ENCODE data around the gene ASCL2.
"Not testable (repeated sequence)": the region's sequence is repeated elsewhere in the genome, so short reads cannot be mapped to it uniquely, and the experiment has no call there.

Gene ASCL2

DNA sequence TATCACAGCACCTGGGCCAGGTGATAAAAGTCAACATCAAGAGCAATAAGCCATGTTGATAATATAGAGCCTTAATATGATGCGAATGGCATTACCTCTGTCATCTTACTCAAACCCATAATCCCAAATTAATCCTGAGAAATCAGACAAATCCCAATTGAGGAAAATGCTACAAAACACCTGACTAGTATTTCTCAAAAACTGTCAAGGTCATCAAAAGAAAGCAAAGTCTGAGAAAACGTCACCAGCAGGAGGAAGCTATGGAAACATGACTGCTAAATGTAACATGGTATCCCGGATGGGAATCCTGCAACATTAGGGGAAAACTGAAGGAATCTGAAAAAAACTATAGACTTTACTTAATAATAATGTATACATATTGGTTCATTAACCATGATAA, 29.6 kb downstream of the ASCL2 start:
- no peak for FAIRE-seq
- TF ChIP-seq, protein P1, sequence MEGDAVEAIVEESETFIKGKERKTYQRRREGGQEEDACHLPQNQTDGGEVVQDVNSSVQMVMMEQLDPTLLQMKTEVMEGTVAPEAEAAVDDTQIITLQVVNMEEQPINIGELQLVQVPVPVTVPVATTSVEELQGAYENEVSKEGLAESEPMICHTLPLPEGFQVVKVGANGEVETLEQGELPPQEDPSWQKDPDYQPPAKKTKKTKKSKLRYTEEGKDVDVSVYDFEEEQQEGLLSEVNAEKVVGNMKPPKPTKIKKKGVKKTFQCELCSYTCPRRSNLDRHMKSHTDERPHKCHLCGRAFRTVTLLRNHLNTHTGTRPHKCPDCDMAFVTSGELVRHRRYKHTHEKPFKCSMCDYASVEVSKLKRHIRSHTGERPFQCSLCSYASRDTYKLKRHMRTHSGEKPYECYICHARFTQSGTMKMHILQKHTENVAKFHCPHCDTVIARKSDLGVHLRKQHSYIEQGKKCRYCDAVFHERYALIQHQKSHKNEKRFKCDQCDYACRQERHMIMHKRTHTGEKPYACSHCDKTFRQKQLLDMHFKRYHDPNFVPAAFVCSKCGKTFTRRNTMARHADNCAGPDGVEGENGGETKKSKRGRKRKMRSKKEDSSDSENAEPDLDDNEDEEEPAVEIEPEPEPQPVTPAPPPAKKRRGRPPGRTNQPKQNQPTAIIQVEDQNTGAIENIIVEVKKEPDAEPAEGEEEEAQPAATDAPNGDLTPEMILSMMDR (IDR thresholded peaks at IDR 0.05; ENCODE audit: insufficient read depth, missing control alignments) = no peak

DNA sequence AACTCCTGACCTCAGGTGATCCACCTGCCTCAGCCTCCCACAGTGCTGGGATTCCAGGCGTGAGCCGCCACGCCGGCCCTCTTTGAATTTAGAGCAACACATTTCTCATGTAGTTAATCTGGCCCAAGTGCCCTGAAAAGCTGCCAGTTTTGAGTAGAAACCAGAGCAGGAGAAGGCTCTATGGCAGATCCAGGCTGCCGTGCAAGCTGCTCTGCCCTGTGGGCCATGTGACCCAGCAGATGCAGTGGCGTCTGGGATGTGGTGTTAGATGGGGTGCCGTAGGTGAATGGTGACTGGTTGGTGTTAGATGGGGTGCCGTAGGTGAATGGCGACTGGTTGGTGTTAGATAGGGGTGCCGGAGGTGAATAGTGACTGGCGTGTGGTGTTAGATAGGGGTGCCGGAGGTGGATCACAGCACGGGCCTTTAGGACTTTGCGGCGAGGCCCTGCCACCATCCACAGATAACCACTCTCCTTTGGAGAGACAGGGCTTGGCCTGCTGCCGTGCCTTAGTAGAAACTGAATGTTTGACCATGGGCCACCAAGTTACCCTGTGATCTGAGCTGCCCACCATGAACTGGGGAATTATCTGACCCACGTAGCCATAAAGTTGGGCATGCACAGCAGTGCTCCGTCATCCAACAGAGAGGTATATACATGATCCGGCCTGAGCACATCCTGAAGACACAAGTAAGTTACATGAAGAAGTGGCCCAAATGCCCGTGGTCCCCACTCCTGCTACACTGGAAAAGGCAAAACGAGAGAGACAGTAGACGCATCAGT, 32.7 kb downstream of the ASCL2 start:
- TF ChIP-seq, protein P1 (IDR thresholded peaks at IDR 0.05; ENCODE audit: insufficient read depth, missing control alignments) = no peak
- DNase-seq (ENCODE audit: insufficient read length, low spot score) (no peak), FAIRE-seq (no peak)

More for the DNA sequence above, 29.6 kb downstream of the ASCL2 start:
- no peak for DNase-seq (ENCODE audit: insufficient read length, low spot score)

DNA sequence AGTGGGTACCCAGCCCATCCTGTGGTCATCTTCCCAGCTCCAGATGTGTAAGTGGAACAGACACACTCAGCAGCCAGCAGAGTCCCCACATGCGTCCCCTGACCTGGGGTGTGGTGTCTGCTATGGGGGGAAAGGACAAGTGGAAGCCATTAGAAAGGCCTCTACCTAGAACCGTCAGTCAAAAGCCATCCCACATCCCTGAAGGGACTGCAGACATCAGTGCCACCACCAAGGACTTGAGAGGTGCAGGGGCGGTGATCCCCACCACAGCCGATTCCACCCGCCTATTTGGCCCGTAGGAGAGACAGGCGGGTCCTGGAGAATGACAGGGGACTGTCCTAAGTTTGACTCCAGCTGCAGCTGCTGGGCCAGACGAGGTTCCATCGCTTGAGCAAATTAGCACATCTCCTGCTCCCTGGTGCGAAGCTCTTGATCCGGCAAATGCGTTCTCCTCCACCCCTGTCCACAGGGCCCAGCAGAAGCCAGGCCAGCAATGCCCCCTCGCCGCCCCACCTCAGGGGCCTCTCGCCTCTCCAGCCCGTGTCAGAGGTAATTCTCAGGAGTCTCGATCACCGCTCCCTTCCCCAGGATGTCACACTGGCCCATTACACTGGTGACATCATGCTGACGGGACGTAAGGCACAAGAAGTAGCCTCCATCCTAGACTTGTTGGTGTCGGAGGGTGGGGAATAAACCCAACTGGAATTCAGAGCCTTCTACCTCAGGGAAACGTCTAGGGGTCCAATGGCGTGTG, 33.8 kb downstream of the ASCL2 start:
- FAIRE-seq; DNase-seq (ENCODE audit: insufficient read length, low spot score): not testable (repeated sequence)

DNA sequence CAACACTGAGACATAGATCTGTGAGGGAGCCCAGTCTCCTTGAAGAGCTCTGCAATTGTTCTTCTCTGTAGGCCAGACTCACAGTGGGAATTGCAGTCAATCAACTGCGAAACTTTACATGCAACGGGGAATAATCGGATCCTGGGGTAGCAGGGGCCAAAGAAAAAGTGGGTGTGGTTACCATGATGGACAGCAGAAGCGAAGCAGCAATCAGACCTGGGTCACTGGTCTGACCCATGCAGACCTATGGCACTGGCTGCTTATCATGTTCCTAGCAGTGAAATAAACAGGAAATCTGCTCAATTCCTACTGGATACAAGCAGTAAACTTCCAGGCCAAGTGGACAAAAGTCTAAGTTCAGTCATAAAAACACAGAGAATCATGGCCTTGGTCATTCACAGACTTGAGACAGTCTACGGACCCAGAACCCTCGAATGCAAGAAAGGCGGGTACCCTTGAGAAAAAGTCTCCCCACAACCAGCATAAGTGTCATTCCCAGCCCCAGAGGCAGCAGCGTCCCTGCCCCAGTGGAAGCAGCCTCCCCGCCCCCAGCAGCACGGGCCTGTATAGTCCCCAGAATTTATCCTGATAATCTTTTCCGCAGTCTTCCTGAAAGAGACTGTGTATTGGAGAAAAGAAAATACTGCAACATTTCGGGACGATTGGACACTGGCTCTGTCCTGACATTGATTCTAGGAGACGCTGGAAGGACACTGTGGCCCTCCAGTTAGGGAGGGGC, 34.6 kb downstream of the ASCL2 start:
- TF ChIP-seq, protein P1 (IDR thresholded peaks at IDR 0.05; ENCODE audit: insufficient read depth, missing control alignments) = no peak
- DNase-seq (ENCODE audit: insufficient read length, low spot score) (no peak), FAIRE-seq (no peak)

DNA sequence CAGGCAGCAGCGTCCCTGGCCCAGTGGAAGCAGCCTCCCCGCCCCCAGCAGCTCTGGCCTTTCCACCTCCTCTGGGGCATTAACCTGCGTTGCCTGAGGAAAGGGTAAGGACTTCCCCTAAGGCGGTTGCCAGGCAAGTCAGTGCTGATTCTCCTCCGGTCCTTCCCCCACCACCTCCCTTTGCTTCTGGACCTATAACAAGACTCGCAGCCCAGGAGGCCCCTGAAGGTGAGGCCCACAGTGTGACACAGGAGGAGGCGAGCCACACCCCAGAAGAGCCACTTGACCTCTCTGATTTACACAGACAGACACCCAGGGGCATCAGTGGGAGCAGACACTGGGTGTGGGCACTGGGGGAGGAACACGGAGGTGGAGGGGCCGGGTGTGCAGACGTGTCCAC, 35.4 kb downstream of the ASCL2 start:
- DNase-seq (ENCODE audit: insufficient read length, low spot score) (no peak), FAIRE-seq (no peak)
- TF ChIP-seq, protein P1 (IDR thresholded peaks at IDR 0.05; ENCODE audit: insufficient read depth, missing control alignments) = no peak

DNA sequence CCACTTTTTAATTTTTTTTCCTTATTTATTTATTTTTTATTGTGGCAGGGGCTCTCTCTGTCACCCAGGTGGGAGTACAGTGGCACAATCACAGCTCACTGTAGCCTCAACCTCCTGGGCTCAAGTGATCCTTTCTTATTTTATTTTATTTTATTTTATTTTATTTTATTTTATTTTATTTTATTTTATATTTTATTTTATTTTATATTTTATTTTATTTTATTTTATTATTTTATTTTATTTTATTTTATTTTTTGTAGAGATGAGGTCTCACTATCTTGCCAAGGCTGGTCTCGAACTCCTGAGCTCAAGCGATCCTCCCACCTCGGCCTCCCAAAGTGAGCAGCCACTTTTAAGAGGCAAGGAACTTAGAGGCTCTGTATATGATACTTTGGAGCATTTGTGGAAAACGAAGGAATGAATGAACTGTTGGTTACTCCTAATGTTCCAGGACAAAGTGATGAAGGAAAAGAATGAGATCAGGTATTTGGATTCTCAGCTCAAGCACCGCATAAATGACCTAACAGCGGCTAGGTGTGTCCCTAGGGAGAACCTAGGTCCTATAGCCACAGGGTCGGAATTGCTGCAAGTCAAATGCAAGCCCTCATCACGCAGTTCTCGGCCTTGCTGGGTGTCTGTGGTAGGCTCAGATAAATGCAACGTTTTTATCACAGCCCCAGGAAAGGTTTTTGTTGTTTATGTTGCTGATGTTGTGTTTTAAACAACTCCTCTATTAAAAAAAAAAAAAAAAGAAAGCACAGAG, 36.5 kb downstream of the ASCL2 start:
- DNase-seq (ENCODE audit: insufficient read length, low spot score) (no peak), FAIRE-seq (no peak)
- TF ChIP-seq, protein P1 (IDR thresholded peaks at IDR 0.05; ENCODE audit: insufficient read depth, missing control alignments) = no peak
